Uterus (tissue), 2 donors: ENCODE measurements around the gene SRCAP.

Experiments used
- CTCF ChIP-seq, 4 experiments: fragments of 200-600 bp in 2 of 4; fragments of 450-650 bp in 2 of 4; sonication (generic) in 2 of 4; IDR thresholded peaks; one replicate each; pipeline ENCODE4 v1.5.1; 2016 to 2019; ENCODE audit warnings: antibody characterized with exemption in 4 of 4, mild to moderate bottlenecking in 2 of 4, moderate library complexity in 1 of 4
- POLR2A ChIP-seq, 2 donors: fragments of 450-650 bp; IDR thresholded peaks; one replicate each; pipeline ENCODE4 v1.6.1; 2016; ENCODE audit warnings: antibody characterized with exemption in 2 of 2, mild to moderate bottlenecking in 1 of 2, moderate library complexity in 1 of 2

GRCh38 chr16:30715750-30716445 is 16.9 kb downstream of the SRCAP start:
- TF ChIP-seq CTCF (IDR thresholded peaks at IDR 0.05) (no peak), POLR2A (IDR thresholded peaks at IDR 0.05) (no peak)
